Ureter (tissue), 1 donor: ENCODE results near the gene CLCN1. TPM values are rescaled to one million over a fixed set of nuclear protein-coding genes. Genes with fewer than 3 reads are reported as not detected.

ENCODE experiments used
- DNase-seq: peaks from one replicate; pipeline ENCODE4 v3.0.0-alpha.2; 2020; ENCODE audit warnings: low spot score
- total RNA-seq: library from RNA; stranded (reverse); gene quantifications from one replicate; pipeline ENCODE4 v1.2.4, GENCODE V29; 2023
- donor health status: DM: yes; HTN: yes; CAD: no.

CLCN1 gene
- total RNA-seq, 1 donor from 2014 or later: 0.31 TPM

- DNase-seq: no peak
Measured at GRCh38 chr7:143334244-143334643, 18.3 kb downstream of the CLCN1 start.

DNA sequence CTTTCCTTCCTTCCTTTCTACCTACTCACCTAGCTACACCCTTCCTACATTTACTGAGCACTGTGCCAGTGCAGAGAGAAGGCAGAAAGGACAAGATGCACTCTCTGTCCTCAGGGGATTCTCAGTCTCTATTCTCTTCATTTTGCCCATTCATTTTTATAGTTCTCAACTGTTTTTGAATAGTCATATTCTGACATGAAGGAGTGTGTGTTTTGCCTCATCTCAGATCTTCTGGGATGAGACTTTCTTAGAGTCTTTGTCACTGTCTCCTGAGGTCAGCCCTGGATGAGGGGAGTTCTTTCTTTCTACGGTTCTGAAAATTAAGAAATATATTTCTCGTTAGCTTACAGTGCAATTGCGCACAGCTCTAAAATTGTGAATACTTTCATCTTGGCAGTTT, 21.3 kb downstream of the CLCN1 start:
- no peak for DNase-seq

DNA sequence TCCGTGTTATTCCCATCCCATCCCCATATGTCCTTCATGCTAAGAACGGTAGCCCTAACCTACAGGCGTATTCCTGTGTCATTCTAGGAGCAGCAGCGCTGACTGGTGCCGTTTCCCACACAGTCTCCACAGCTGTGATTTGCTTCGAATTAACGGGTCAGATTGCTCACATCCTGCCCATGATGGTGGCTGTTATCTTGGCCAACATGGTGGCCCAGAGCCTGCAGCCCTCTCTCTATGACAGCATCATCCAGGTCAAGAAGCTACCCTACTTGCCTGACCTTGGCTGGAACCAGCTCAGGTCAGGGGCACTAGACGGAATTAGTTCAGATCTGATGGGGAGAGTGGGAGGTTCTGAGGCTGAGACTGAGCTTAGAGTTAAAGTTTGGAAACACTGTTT, 25.9 kb downstream of the CLCN1 start:
- no peak for DNase-seq

GRCh38 chr7:143343596-143343995, 27.7 kb downstream of the CLCN1 start:
- DNase-seq: no peak

GRCh38 chr7:143345428-143345900, 29.6 kb downstream of the CLCN1 start:
- DNase-seq: no peak

- no peak for DNase-seq
Measured at GRCh38 chr7:143346018-143346417, 30.1 kb downstream of the CLCN1 start.

- no peak for DNase-seq
Measured at GRCh38 chr7:143347950-143348349, 32.0 kb downstream of the CLCN1 start.

DNA sequence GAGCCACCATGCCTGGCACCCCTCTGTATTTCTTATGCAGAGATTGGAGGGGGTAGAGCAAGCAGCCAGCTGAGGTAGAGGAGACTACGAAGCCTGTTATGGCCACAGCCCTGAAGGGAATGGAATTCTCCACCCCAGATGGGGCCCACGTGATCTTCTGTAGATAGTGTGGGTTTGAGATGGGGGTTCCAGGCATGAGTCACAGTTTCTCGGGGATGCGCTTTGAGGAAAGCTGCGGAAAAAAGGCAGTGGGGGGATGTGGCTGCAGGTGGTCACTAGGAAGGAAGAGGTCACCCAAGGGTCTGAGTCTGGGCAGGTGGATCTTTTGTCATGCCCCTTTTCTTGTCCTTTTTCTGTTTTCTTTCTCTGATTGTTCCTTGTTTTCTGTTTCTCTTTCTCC, 35.1 kb downstream of the CLCN1 start:
- no peak for DNase-seq

- no peak for DNase-seq
Measured at GRCh38 chr7:143351574-143351973, 35.7 kb downstream of the CLCN1 start.

DNA sequence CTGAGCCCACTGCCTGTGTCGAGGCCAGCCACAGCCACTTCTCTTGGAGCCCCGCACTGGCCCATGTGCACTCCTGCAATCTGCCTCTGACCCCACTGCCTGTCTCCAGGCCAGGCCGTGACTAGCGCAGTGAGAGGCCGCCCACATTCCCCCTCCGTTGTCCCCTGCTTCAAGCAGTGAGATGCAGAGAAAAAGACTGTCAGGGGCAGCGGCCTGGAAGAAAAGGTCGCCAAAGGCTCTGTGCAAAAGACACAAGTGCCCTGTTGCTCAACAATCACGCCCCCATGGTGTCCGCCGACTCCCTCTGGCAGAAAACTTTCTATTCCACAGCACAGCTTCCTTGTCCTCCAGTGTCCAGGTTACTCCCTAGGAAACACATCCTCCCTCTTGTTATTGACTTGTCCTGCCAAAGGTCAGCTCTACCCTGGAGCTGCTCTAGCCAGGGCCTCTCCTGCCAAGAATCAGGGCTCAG, 36.7 kb downstream of the CLCN1 start:
- no peak for DNase-seq

DNA sequence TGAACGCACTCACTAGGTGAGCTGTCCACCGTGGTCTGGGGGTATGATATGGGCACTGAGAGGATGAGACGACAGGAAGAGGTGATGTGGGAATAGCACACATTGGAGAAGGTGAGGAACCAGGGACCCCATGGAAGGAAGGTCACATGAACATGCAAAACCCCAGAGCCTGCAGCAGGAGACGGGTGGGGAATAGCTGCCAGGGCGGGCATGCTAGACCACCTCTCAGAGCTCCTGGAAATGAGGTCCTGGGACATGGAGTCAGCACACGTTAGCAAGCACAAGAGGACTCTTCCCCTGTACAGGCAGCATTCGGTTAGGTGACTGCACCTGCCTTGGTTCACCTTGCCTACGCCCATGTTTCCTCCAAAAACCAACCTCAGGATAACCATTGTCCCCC, 38.5 kb downstream of the CLCN1 start:
- DNase-seq: no peak

GRCh38 chr7:143354965-143355364, 39.1 kb downstream of the CLCN1 start:
- DNase-seq: no peak

GRCh38 chr7:143355450-143356385, 39.8 kb downstream of the CLCN1 start:
- no peak for DNase-seq

GRCh38 chr7:143356414-143357050, 40.6 kb downstream of the CLCN1 start:
- DNase-seq: no peak

GRCh38 chr7:143358626-143359025, 42.7 kb downstream of the CLCN1 start:
- DNase-seq: no peak

- no peak for DNase-seq
Measured at GRCh38 chr7:143359771-143360353, 44.0 kb downstream of the CLCN1 start.

- DNase-seq: no peak
Measured at GRCh38 chr7:143360788-143361551, 45.1 kb downstream of the CLCN1 start.

- DNase-seq: no peak
Measured at GRCh38 chr7:143361552-143362130, 45.7 kb downstream of the CLCN1 start.

DNA sequence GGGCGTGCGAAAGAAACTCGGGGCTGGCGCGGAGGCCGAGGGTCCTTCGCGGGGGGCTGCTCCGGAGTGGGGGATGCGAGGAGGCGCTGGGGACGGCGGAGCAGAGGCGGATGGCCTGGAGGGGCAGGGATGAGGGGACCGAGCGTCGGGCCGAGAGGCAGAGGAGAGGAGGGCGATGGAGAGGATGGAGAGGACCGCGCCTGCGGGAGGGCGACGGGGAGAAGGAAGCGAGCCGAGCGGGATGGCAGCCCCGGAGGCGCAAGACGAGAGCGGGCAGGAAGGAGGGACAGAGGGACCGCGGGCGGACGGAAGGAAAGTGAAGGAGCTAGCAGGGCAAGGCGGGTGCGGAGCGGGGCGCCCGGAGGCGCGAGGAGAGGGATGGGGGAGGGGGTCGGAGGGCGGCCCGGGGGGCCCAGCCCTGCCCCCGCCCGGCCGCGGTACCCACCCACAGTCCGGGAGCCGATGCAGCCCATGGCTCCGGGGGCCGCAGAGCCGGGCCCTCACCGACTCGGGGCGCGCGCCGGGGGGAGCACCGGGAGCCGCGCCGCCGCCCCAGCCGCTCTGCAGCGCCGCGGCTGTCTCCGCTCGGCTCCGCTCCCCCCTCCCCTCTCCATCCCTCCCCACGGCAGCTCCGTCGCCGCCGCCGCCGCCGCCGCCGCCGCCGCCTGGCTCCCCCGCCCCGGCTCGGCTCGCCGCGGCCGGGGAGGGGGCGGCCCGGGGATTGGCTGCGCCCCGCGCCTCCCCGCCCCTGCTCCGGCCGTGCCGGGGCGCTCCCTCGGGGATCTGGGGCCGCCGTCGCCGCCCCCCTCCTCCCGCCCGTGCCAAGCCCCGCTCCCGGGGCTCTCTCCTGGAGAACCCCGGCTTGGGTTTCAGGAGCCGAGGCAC, 46.5 kb downstream of the CLCN1 start, which contains the start of gene FAM131B:
Gene FAM131B (minus strand): TSS at position 583 of the 885 bp plus-strand sequence. CDS start 110 bp downstream, at position 473.
- no peak for DNase-seq
